GM13976 (cell line): ENCODE data around the gene PTPRG.

ENCODE experiments used
- DNase-seq: peaks from one replicate; pipeline ENCODE4 v3.0.0; 2012; ENCODE audit warnings: low spot score
- CTCF ChIP-seq: IDR thresholded peaks from 2 replicates; pipeline ENCODE4 v1.5.1; 2012; ENCODE audit warnings: borderline replicate concordance, mild to moderate bottlenecking; ENCODE audit not compliant: insufficient read depth; ENCODE audit errors: extremely low read depth, missing control alignments, control extremely low read depth
- in situ Hi-C: fragments of 300-500 bp; cut with MboI; formaldehyde crosslinking; loops from one replicate; pipeline ENCODE4 v1.12.0; 2022; ENCODE audit warnings: low sequenced_read_pairs, mixed read lengths, inconsistent platforms; ENCODE audit not compliant: unreplicated experiment

The PTPRG gene

GRCh38 chr3:61736506-61736905, 175.1 kb downstream of the PTPRG start:
- no peak for TF ChIP-seq CTCF
- DNase-seq, result no peak
- in situ Hi-C loops, result no loop called here

DNA sequence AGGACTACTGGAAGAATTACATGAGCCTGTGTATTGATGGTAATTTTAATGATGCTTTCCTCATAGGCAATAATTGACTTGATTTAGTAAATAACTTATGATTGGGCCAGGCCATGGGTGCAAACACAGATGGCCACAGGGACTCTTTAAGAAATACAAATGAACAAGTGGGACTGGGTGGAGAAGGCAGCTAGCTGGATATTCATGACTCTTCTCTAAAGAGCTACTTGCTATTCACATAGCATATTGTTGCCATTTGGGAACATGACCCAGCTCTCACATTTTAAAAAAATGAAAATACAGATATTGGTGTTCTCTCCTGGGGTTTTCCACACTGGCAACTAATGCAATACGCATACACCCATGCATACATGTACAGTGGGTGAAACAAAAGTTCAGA, 178.3 kb downstream of the PTPRG start:
- no peak for DNase-seq
- in situ Hi-C loops, result no loop called here
- TF ChIP-seq CTCF, result no peak

- no peak for TF ChIP-seq CTCF
- DNase-seq, result no peak
- in situ Hi-C loops, result no loop called here
Measured at GRCh38 chr3:61740494-61740893, 179.1 kb downstream of the PTPRG start.

GRCh38 chr3:61741551-61741950, 180.2 kb downstream of the PTPRG start:
- in situ Hi-C loops, result no loop called here
- TF ChIP-seq CTCF, result no peak
- DNase-seq, result no peak

DNA sequence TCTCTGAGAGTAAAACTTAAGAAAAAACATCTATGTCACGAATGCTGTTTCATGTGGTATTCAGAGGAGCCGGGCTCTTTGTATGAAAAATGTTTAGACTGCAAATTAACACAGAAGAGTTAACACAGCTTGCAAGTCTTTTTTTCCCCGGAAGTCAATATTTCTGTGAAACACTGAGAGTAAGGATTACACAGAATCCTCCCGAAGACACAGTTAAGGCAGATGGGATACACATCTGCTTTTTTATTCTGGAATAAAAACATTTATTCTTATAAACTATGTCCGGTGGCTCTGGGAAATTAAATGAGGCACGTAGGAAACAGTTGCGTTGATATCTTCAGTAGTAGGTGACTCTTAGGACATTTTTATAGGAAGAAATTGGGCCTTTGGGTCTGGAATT, 180.6 kb downstream of the PTPRG start:
- no peak for DNase-seq
- TF ChIP-seq CTCF, result no peak
- in situ Hi-C loops, result no loop called here

GRCh38 chr3:61743067-61743466, 181.7 kb downstream of the PTPRG start:
- no peak for TF ChIP-seq CTCF
- in situ Hi-C loops, result no loop called here
- no peak for DNase-seq

GRCh38 chr3:61743686-61744242, 182.4 kb downstream of the PTPRG start:
- no peak for DNase-seq
- no peak for TF ChIP-seq CTCF
- in situ Hi-C loops, result no loop called here
